ENCODE data around the gene TRAIP.
A peak's percentile ranks its signal among the peaks of the same experiment; 100 is the strongest.

Gene TRAIP

GRCh38 chr3:49813497-49814174 is 42.7 kb downstream of the TRAIP start, which contains the start of gene UBA7:
Gene UBA7 (minus strand): TSS chr3:49813953. CDS start chr3:49813787, 166 bp downstream.
- DNase-seq = peak; percentile 82 to 89

DNA sequence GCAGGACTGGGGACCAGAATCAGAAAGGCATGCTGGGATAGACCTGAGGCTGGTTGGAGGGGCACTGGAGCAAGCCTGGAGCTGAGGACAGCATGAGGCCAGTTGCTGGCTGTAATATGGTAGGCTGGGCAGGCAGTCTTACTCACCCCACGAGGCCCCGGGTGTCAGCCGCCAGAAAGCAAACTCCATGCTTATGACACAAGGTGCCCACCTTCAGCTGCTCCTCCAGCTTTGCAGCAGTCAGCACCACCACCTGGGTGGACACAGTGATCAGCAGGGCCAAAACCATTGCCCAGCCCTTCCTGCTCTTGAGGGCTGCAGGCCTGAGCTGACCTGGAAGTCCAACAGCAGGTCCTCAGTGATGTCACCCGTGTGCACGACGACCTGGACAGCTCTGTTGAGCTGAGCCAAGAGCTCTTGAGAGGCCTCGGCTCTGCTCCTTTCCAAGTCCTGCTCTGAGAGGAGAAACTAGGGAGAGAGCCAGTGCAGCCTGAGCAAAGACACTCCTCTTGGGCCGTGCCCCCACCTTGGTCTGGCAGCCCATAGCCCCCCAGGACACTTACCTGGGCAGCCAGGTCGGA is 43.4 kb downstream of the TRAIP start:
- no peak for DNase-seq

DNA sequence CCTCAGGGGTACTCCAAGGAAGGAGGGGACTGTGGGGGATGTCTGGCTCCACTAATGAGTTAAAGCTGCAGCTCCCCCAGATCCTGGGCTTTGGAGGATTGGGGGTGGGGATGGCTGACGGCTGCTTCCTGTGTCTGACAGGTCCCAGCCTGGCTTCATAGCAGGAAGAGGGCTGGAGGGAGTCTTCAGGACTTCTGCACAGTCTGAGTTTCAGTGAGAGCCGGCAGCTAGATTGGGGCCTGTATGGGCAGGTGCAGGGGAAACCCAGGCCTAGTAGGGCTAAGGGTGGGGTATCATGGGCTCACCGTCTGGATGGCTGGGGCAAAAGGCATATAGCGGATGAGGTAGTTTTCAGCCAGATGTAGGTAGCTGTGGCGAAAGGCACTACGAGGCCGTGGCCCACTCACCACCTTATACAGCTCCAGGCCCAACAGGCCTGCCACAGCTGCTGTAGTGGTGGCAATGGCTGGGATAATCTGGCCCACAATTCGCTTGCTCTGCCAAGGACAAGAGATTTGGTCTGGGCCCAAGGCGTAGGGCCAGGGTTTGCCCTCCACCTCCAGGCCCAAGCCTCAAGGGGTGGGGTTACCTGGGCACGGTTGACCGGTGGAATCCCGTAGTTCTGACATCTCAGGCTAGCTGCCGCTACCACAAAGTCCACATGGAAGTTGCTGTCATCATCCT is 48.8 kb downstream of the TRAIP start:
- no peak for DNase-seq

- DNase-seq = no peak
Measured at GRCh38 chr3:49806850-49807249, 49.5 kb downstream of the TRAIP start.

- peak; percentile 57 to 66 for DNase-seq
Measured at GRCh38 chr3:49805897-49806701, 50.3 kb downstream of the TRAIP start.

- peak; percentile 69 to 74 for DNase-seq
Measured at GRCh38 chr3:49805367-49805782, 51.0 kb downstream of the TRAIP start.

DNA sequence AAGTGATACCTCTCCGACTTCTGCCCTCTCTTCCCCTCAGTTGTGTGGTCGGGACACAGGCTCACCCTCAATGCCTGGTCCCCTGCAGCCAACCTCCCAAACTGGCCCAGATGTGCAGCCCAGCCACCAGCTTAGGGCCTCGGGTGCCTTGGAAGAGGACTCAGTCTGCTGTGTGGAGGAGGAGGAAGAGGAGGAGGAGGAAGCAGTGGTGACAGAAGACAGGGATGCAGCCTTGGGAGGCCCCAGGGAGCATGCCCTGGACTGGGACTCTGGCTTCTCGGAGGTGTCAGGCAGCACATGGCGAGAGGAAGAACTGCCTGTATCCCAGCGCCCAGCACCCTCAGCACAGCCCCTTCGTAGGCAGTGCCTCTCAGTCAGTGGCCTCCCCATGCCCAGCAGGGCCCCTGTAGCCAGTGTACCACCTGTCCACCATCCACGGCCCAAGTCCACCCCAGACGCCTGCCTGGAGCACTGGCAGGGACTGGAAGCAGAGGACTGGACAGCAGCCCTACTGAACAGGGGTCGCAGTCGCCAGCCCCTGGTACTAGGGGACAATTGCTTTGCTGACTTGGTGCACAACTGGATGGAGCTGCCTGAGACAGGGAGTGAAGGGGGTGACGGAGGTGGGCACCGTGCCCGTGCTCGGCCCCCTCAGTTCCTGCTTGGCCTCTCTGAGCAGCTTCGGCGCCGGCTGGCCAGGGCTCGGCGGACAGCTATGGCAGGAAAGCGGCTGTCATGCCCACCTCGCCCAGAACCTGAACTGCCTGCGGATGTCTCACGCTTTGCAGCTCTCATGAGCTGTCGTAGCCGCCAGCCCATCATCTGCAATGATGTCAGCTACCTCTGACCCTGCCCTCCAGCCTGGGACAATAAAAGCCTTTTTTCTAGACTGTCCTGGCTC is 52.0 kb downstream of the TRAIP start:
- no peak for DNase-seq

DNA sequence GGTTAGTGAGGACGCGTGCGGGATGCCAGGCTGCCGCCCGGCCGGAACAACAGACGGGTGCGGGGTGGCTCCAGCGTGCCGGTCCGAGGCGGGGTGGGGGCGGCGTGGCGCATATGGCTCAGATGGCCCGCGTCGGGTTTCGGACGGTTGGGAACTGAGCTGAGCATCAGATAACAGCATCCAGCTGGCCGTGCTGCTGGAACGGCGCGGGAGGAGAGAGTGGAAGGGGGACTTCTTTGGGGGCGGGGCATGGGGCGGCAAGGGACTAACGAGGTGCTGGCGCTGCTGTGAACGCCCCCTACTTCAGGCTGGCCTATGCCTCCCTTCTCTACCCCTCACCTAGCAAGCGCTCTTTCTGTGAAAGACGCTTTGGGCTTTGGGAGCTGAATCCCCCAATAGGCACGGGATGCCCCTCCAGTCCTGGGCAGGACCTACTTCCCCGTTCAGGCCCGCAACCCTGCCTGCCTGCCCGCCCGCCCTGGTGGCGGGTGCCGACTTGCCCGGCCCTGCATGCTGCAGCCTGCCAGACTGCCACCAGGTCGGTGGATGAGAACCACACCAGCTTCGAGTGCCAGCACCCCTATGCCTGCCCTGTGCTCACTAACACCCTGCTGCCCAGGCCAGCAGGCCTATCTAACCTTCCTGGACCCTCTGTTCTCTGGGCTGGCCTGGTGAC is 52.8 kb downstream of the TRAIP start:
- peak; percentile 20 to 31 for DNase-seq

DNA sequence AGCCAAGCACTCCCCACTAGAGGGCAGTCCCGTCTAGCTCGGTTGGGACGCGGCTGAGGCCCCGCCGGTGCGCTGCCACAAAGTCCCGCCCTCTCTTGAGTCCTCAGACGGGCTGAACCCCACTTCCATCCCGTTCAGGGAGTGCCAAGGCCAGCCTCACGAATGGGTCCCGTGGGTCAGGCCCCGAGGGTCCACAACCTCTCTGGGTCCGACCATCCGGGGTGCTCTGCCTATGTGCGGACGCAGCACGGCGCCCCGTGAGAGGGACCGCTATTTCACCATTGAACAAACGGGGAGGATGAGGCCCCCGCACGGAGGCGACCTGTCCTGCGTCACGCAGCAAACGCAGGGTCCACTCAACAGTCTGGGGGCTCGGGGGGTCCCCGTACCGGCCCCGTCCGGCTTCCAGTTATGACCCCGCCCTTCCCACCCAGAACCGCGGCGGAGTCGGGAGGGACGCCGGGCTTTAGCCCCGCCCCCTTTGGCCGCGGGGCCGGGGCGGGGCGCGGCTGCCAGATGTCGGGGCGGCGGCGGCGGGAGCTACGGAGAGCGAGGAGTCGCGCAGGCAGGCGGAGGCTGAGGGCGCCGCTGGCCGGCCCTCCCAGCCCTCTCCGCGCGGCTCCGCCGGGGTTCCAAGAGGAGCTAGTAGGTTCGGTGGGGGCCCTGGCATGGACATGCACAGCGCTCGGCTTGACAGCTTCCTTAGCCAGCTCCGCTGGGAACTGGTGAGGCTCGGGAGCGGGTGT is 53.5 kb downstream of the TRAIP start, which contains the start of gene INKA1:
TSS of gene INKA1 (plus strand) at position 543 of the 746 bp plus-strand sequence. CDS start at position 675, 132 bp downstream.
- DNase-seq = peak; percentile 84 to 91

DNA sequence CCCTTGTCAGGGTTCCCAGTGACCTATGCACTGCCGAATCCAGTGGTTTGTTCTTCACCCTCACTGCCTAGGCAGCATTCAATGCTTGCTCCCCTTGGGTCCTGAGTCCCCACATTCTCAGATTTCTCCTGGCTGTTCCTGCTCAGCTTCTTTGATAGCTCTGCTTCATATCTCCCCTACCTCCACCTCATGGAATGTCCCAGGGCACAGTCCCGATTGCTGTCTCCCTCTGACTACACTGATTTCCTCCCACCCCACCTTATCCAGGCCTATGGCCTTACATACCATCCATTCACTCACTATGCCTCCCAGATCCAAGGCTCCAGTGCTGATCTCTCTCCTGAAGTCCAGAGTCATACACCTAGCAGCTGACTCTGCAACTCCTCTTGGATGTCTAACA is 55.2 kb downstream of the TRAIP start:
- no peak for DNase-seq

- DNase-seq = no peak
Measured at GRCh38 chr3:49799761-49800160, 56.6 kb downstream of the TRAIP start, which contains the start of gene CDHR4. Gene CDHR4 (minus strand): TSS chr3:49799873. CDS start chr3:49799812, 61 bp downstream.

DNA sequence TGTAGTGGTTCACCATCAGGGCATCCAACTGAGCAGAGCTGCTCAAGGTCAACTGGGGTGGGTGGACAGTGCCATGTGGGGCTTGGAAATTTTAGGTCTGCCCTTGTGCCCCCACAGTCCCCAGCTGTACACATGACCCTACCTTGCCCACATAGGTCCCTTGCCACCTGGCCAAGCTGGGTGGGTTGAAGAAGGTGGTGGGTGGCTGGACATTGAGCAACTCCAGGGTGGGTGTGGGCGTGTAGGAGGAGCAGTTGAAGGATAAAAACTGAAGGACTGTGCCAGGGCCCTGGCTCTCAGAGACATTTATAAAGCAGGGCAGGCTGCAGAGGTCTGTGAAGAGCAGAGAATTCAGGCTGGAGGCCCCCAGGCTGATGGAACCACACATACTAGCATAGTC is 57.3 kb downstream of the TRAIP start:
- no peak for DNase-seq

DNA sequence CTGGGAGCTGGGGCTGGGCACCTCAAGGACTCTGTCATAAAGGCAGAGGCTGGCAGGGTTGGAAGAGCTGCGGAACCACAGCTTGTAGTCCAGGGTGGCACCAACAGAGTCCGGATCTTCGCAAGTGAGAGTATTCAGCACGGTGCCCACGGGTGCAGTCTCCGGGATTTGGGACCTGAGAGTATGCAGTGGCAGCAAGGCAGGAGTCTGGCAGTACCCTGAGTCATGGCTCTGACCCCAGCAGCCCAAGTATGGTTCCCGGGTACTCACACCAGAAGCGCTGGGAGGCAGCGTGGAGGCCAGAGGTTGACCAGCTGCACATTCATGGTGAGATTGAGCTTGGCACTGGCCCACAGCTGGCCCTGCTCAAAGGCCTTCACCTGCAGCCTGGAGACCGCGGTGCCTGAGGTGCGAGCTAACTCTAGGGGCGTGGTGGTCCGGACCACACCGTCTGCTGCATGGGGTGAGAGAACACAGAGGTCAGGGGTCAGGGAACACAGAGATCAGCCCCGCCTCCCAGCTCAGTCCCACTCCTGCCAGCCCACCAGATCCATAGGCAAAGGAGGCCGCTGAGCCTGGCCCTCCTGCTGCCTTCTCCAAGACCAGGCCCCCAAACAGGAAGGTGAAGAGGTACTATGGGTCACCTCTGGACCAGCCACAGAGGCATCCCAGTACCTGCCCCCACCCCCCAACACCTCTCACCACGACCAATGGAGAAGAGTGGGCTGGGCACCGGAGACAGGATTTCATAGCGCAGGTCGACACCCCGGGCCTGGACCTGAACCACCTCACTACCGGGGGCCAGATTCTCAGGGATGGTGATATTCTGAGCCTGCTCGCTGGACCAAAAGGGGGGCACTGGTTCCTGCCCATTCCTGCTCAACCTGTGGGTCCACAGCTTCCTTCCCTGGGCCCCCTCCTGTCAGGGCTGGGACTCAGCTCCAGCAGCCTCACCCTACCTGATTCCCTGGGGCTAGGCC is 61.1 kb downstream of the TRAIP start:
- no peak for DNase-seq

- no peak for DNase-seq
Measured at GRCh38 chr3:49794431-49794830, 61.9 kb downstream of the TRAIP start.

GRCh38 chr3:49793486-49794085 is 62.8 kb downstream of the TRAIP start:
- no peak for DNase-seq

- no peak for DNase-seq
Measured at GRCh38 chr3:49792371-49793150, 63.8 kb downstream of the TRAIP start.

GRCh38 chr3:49791571-49791970 is 64.8 kb downstream of the TRAIP start:
- no peak for DNase-seq

Measured in AML-193 (cell line).